HPDE6-E6E7 (cell line): Measurements from ENCODE around the gene SNCAIP.

ENCODE experiments used
- DNase-seq: peaks from one replicate; pipeline ENCODE4 v3.0.0; 2011; ENCODE audit warnings: missing footprints; ENCODE audit errors: extremely low spot score

SNCAIP gene

GRCh38 chr5:122423221-122423620 lies 111.2 kb downstream of the SNCAIP start:
- no peak for DNase-seq

- DNase-seq: no peak
Measured at GRCh38 chr5:122424132-122424531, 112.1 kb downstream of the SNCAIP start.

- no peak for DNase-seq
Measured at GRCh38 chr5:122426301-122426700, 114.3 kb downstream of the SNCAIP start.

GRCh38 chr5:122427621-122428020 lies 115.6 kb downstream of the SNCAIP start:
- DNase-seq: no peak

GRCh38 chr5:122429545-122430318 lies 117.7 kb downstream of the SNCAIP start:
- DNase-seq: no peak

GRCh38 chr5:122430319-122430586 lies 118.2 kb downstream of the SNCAIP start:
- DNase-seq: no peak

- DNase-seq: no peak
Measured at GRCh38 chr5:122431298-122431697, 119.3 kb downstream of the SNCAIP start.

- no peak for DNase-seq
Measured at GRCh38 chr5:122434205-122434970, 122.4 kb downstream of the SNCAIP start.

- DNase-seq: no peak
Measured at GRCh38 chr5:122435234-122435633, 123.2 kb downstream of the SNCAIP start.

GRCh38 chr5:122435761-122436160 lies 123.7 kb downstream of the SNCAIP start:
- no peak for DNase-seq

GRCh38 chr5:122436615-122437014 lies 124.6 kb downstream of the SNCAIP start:
- no peak for DNase-seq

- no peak for DNase-seq
Measured at GRCh38 chr5:122439645-122440044, 127.6 kb downstream of the SNCAIP start.

- DNase-seq: no peak
Measured at GRCh38 chr5:122442938-122443337, 130.9 kb downstream of the SNCAIP start.

GRCh38 chr5:122444411-122444810 lies 132.4 kb downstream of the SNCAIP start:
- DNase-seq: no peak

- no peak for DNase-seq
Measured at GRCh38 chr5:122445070-122445469, 133.0 kb downstream of the SNCAIP start.

GRCh38 chr5:122447072-122447471 lies 135.0 kb downstream of the SNCAIP start:
- DNase-seq: no peak

- no peak for DNase-seq
Measured at GRCh38 chr5:122447879-122448278, 135.8 kb downstream of the SNCAIP start.

- no peak for DNase-seq
Measured at GRCh38 chr5:122454541-122454940, 142.5 kb downstream of the SNCAIP start.

- no peak for DNase-seq
Measured at GRCh38 chr5:122455939-122456338, 143.9 kb downstream of the SNCAIP start.

GRCh38 chr5:122457178-122457826 lies 145.3 kb downstream of the SNCAIP start:
- no peak for DNase-seq

GRCh38 chr5:122458278-122458872 lies 146.3 kb downstream of the SNCAIP start:
- DNase-seq: peak; percentile 15

- no peak for DNase-seq
Measured at GRCh38 chr5:122462486-122462885, 150.4 kb downstream of the SNCAIP start.
